Measurements from ENCODE around the gene RPL7L1.

GRCh38 chr6:42929821-42930360 lies 50.5 kb downstream of the RPL7L1 start:
- no peak for TF ChIP-seq CTCF (IDR thresholded peaks at IDR 0.05)
- no peak for TF ChIP-seq POLR2A (IDR thresholded peaks at IDR 0.05)
- TF ChIP-seq EP300 (IDR thresholded peaks at IDR 0.05; ENCODE audit: low read depth) = no peak
- peak in 1 of 3 donors; percentile 23 for TF ChIP-seq POLR2AphosphoS5 (IDR thresholded peaks at IDR 0.05)

Data from transverse colon (tissue), 4 donors.